Kasumi-1 (cell line): ENCODE results near the gene SNAPC2.
"Not testable (repeated sequence)": the region's sequence is repeated elsewhere in the genome, so short reads cannot be mapped to it uniquely, and the experiment has no call there.

ENCODE experiments used
- DNase-seq, 2 experiments: peaks; one replicate each; lab custom pipeline; 2025; lab: John Stamatoyannopoulos, UW

The SNAPC2 gene

GRCh38 chr19:7933828-7934725, 13.9 kb downstream of the SNAPC2 start:
- DNase-seq = no peak

- DNase-seq = no peak
These were observed 14.6 kb downstream of the SNAPC2 start for GRCh38 chr19:7934766-7935165.

GRCh38 chr19:7940841-7941240, 20.7 kb downstream of the SNAPC2 start:
- no peak for DNase-seq

- DNase-seq = no peak
These were observed 21.9 kb downstream of the SNAPC2 start for GRCh38 chr19:7941895-7942596.

GRCh38 chr19:7942981-7943443, 22.9 kb downstream of the SNAPC2 start:
- DNase-seq = no peak

GRCh38 chr19:7943444-7944176, 23.5 kb downstream of the SNAPC2 start, which contains the start of gene TIMM44:
Gene TIMM44 (minus strand): TSS chr19:7943666. CDS start chr19:7943651, 15 bp downstream.
- DNase-seq = peak; percentile 99

GRCh38 chr19:7944177-7944761, 24.1 kb downstream of the SNAPC2 start:
- DNase-seq = peak; percentile 71 to 83

GRCh38 chr19:7947939-7948338, 27.8 kb downstream of the SNAPC2 start:
- DNase-seq = no peak

- DNase-seq = peak; percentile 15 to 30
These were observed 32.9 kb downstream of the SNAPC2 start for GRCh38 chr19:7953060-7953459.

- DNase-seq = no peak
These were observed 33.4 kb downstream of the SNAPC2 start for GRCh38 chr19:7953576-7953975.

- DNase-seq = no peak
These were observed 35.6 kb downstream of the SNAPC2 start for GRCh38 chr19:7955696-7956095.

- DNase-seq = peak; percentile 28 to 38
These were observed 39.1 kb downstream of the SNAPC2 start for GRCh38 chr19:7959211-7959610.

GRCh38 chr19:7961082-7961481, 40.9 kb downstream of the SNAPC2 start:
- DNase-seq = not testable (repeated sequence)

- DNase-seq = no peak
These were observed 41.9 kb downstream of the SNAPC2 start for GRCh38 chr19:7961920-7962626.

- DNase-seq = no peak
These were observed 42.6 kb downstream of the SNAPC2 start for GRCh38 chr19:7962644-7963268.

- DNase-seq = no peak
These were observed 43.4 kb downstream of the SNAPC2 start for GRCh38 chr19:7963566-7963965.

- DNase-seq = no peak
These were observed 45.2 kb downstream of the SNAPC2 start for GRCh38 chr19:7965259-7965841.

- DNase-seq = no peak
These were observed 46.0 kb downstream of the SNAPC2 start for GRCh38 chr19:7965921-7966665.

GRCh38 chr19:7968008-7968795, 48.1 kb downstream of the SNAPC2 start:
- DNase-seq = no peak
